ENCODE measurements around the gene CSNK2A3. TPM values are rescaled to one million over a fixed set of nuclear protein-coding genes. Genes with fewer than 3 reads are reported as not detected.
"Not testable (repeated sequence)": the region's sequence is repeated elsewhere in the genome, so short reads cannot be mapped to it uniquely, and the experiment has no call there.

The CSNK2A3 gene
- under 1 TPM; 0.27 to 0.28 TPM for total RNA-seq
- 0.51 TPM for polyA plus RNA-seq (2013, experiment 1 of 2)
- 2.9 TPM for polyA plus RNA-seq (2013, experiment 2 of 2)
- total RNA-seq, result 0.46 to 7.3 (median 2.1) reads per million in 172 experiments

DNA sequence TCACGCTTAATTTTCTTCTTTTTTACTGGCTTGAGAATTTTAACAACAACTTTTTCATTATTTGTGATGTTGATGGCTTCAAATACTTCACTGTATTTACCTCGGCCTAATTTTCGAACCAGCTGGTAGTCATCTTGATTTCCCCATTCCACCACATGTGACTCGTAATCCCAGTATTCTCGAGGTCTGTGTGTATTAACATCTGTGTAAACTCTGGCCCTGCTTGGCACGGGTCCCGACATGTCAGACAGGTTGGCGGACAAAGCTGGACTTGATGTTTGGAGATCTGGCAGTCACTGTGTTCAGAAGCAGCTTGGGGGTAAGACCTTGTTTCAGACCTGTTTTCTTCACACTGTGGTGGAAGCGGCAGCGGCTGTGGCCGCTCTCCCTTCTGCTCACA, at the start of gene CSNK2A3:
Gene CSNK2A3 (minus strand): TSS at position 373 of the 400 bp plus-strand sequence. CDS start 131 bp downstream, at position 242.
- H3K4me1 ChIP-seq (ENCODE audit: insufficient read depth, low read length); H3K27ac ChIP-seq (ENCODE audit: low read depth in 1 of 2, low read length in 2 of 2); CTCF ChIA-PET; H3K9me3 ChIP-seq (ENCODE audit: control insufficient read depth in 1 of 2, insufficient read depth in 1 of 2, low read length in 2 of 2); intact Hi-C loops (cut with DNase I, micrococcal nuclease); POLR2A ChIA-PET; H3K9me3 Mint-ChIP-seq; H3K4me3 ChIP-seq (ENCODE audit: low read length); ATAC-seq (ENCODE audit: poor library complexity); H3K36me3 ChIP-seq (ENCODE audit: insufficient read depth, low read length); H3K27me3 ChIP-seq (ENCODE audit: control insufficient read depth in 1 of 2, insufficient read depth in 2 of 2, low read length in 2 of 2); H3K4me3 Mint-ChIP-seq; H3K36me3 Mint-ChIP-seq (ENCODE audit: low read depth); H3K27ac Mint-ChIP-seq; H3K4me1 Mint-ChIP-seq (ENCODE audit: low read depth); DNase-seq: not testable (repeated sequence)
- peaks cover 16% of the 10 kb centered on the region for H3K27me3 Mint-ChIP-seq

DNA sequence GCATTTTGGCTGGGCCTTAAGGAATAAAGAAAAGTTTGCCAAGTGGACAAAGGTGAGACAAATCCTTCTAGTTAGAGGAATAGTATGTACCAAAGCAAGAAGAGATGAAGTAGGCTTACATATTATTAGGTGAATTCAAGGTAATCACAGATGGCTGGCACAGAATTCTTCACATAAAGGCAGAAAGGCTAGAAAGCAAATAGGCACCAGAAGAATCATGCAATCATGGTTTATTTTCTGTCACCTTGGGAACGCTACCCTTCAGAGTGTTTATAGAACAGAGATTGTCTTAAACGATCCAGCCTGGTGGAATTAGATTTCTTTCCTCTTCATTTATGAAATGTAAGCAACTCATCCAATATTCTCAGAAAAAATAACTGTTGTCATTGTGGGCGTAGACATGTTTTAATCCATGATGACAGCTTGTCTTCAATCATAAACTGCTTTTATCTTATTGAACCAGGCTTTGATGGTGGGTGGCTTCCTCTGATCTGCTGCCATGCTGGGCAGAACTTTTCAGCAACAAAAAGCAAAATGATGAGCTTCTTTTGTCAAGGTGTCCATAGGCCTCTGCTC, 49.0 kb upstream of the CSNK2A3 start:
- Mint-ChIP-seq H3K4me3 (no peak overlapping the region), H3K27me3 (peaks cover 31% of the 10 kb centered on the region), H3K4me1 (ENCODE audit: low read depth) (no peaks in the 10 kb centered on the region), H3K27ac (no peak overlapping the region), H3K36me3 (ENCODE audit: low read depth) (no peaks in the 10 kb centered on the region), H3K9me3 (no peaks in the 10 kb centered on the region)
- intact Hi-C loops (cut with DNase I, micrococcal nuclease), result no loop called here
- no peak overlapping the region for H3K4me3 ChIP-seq (ENCODE audit: low read length)
- H3K4me1 ChIP-seq (ENCODE audit: insufficient read depth, low read length), result no peaks in the 10 kb centered on the region
- POLR2A ChIA-PET, result no interaction called here
- no peaks in the 10 kb centered on the region for H3K27me3 ChIP-seq (ENCODE audit: control insufficient read depth in 1 of 2, insufficient read depth in 2 of 2, low read length in 2 of 2)
- CTCF ChIA-PET, result no interaction called here
- H3K27ac ChIP-seq (ENCODE audit: low read depth in 1 of 2, low read length in 2 of 2), result no peak overlapping the region
- no peaks in the 10 kb centered on the region for H3K9me3 ChIP-seq (ENCODE audit: control insufficient read depth in 1 of 2, insufficient read depth in 1 of 2, low read length in 2 of 2)
- ATAC-seq (ENCODE audit: poor library complexity), result no peak
- H3K36me3 ChIP-seq (ENCODE audit: insufficient read depth, low read length), result no peaks in the 10 kb centered on the region
- TF ChIP-seq, protein P1, sequence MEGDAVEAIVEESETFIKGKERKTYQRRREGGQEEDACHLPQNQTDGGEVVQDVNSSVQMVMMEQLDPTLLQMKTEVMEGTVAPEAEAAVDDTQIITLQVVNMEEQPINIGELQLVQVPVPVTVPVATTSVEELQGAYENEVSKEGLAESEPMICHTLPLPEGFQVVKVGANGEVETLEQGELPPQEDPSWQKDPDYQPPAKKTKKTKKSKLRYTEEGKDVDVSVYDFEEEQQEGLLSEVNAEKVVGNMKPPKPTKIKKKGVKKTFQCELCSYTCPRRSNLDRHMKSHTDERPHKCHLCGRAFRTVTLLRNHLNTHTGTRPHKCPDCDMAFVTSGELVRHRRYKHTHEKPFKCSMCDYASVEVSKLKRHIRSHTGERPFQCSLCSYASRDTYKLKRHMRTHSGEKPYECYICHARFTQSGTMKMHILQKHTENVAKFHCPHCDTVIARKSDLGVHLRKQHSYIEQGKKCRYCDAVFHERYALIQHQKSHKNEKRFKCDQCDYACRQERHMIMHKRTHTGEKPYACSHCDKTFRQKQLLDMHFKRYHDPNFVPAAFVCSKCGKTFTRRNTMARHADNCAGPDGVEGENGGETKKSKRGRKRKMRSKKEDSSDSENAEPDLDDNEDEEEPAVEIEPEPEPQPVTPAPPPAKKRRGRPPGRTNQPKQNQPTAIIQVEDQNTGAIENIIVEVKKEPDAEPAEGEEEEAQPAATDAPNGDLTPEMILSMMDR (IDR thresholded peaks at IDR 0.05), result no peak
- no peak for DNase-seq

DNA sequence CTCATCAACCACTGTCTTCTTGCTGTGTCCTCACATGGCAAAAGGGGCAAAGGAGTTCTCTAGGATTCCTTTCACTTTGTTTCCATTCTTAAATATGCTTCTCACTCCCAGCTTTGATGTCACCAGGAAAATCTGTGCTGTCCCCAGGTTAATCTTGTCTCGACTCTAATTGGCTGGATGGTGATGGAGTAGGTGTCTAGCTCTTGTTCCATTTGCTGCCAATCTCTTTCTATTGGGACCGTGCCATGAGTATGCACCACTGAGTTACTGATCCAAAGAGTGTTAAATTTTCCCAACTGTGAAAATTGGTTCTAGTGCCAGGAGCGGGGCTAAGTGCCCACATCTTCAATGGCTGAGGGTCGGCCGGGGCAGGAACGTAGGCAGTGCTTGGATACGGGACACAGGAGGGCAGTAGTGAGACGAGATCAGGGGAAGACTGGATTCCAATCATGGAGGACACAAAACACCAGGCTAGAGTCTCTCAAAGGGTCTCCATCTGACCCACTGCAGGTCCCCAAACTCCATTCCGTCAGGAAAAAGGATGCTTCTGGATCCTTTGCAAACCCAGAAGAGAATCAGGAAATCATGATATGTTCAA, 47.7 kb upstream of the CSNK2A3 start:
- Mint-ChIP-seq H3K9me3 (no peaks in the 10 kb centered on the region), H3K4me3 (no peak overlapping the region), H3K27me3 (peaks cover 22% of the 10 kb centered on the region), H3K36me3 (ENCODE audit: low read depth) (no peaks in the 10 kb centered on the region), H3K4me1 (ENCODE audit: low read depth) (no peaks in the 10 kb centered on the region), H3K27ac (no peak overlapping the region)
- Histone ChIP-seq H3K4me3 (ENCODE audit: low read length) (no peak overlapping the region), H3K4me1 (ENCODE audit: insufficient read depth, low read length) (no peaks in the 10 kb centered on the region), H3K9me3 (ENCODE audit: control insufficient read depth in 1 of 2, insufficient read depth in 1 of 2, low read length in 2 of 2) (no peaks in the 10 kb centered on the region), H3K27me3 (ENCODE audit: control insufficient read depth in 1 of 2, insufficient read depth in 2 of 2, low read length in 2 of 2) (no peaks in the 10 kb centered on the region), H3K36me3 (ENCODE audit: insufficient read depth, low read length) (no peaks in the 10 kb centered on the region), H3K27ac (ENCODE audit: low read depth in 1 of 2, low read length in 2 of 2) (no peak overlapping the region)
- intact Hi-C loops (cut with DNase I, micrococcal nuclease), result no loop called here
- no peak for ATAC-seq (ENCODE audit: poor library complexity)
- no peak for DNase-seq
- TF ChIP-seq, protein P1 (IDR thresholded peaks at IDR 0.05), result no peak
- POLR2A ChIA-PET, result no interaction called here
- CTCF ChIA-PET, result no interaction called here

DNA sequence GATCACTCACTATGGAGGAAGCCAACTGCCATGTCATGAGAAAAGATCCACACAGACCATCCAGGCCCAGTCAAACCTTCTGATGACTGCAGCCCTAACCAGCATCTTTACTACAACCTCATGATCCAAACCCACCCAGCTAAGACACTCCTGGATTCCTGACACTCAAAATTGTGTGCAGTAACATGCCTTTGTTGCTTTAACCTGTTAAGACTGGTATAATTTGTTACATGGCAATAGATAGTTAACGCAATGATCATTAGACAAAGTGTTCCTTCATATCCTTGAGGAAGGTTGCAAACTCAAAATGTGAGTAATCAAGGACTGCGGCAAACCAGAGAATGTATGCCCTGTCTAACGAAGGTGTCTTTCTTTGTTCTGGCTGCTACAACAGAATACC, 47.1 kb upstream of the CSNK2A3 start:
- no peak overlapping the region for H3K27ac ChIP-seq (ENCODE audit: low read depth in 1 of 2, low read length in 2 of 2)
- H3K4me1 ChIP-seq (ENCODE audit: insufficient read depth, low read length), result no peaks in the 10 kb centered on the region
- CTCF ChIA-PET, result no interaction called here
- peaks cover 0 to 3% of the 10 kb centered on the region in 2 experiments for H3K27me3 ChIP-seq (ENCODE audit: control insufficient read depth in 1 of 2, insufficient read depth in 2 of 2, low read length in 2 of 2)
- Mint-ChIP-seq H3K27ac (no peak overlapping the region), H3K9me3 (no peaks in the 10 kb centered on the region), H3K4me3 (no peak overlapping the region), H3K27me3 (peaks cover 19% of the 10 kb centered on the region), H3K36me3 (ENCODE audit: low read depth) (no peaks in the 10 kb centered on the region), H3K4me1 (ENCODE audit: low read depth) (no peaks in the 10 kb centered on the region)
- intact Hi-C loops (cut with DNase I, micrococcal nuclease), result no loop called here
- H3K4me3 ChIP-seq (ENCODE audit: low read length), result no peak overlapping the region
- H3K9me3 ChIP-seq (ENCODE audit: control insufficient read depth in 1 of 2, insufficient read depth in 1 of 2, low read length in 2 of 2), result no peaks in the 10 kb centered on the region
- no peak for DNase-seq
- no peak for ATAC-seq (ENCODE audit: poor library complexity)
- POLR2A ChIA-PET, result no interaction called here
- TF ChIP-seq, protein P1 (IDR thresholded peaks at IDR 0.05), result no peak
- no peaks in the 10 kb centered on the region for H3K36me3 ChIP-seq (ENCODE audit: insufficient read depth, low read length)

Data from CD4-positive, alpha-beta T cell (primary cell).